GM18873 (cell line): ENCODE results near the gene MMD2.
"Not testable (repeated sequence)": the region's sequence is repeated elsewhere in the genome, so short reads cannot be mapped to it uniquely, and the experiment has no call there.

Experiments
- ATAC-seq: cut with Tn5 transposase; IDR thresholded peaks from one replicate; pipeline ENCODE4 v1.9.1; 2021; ENCODE audit warnings: mild to moderate bottlenecking, moderate library complexity, moderate number of reproducible peaks; ENCODE audit not compliant: unreplicated experiment, low FRiP score

MMD2 gene, protein sequence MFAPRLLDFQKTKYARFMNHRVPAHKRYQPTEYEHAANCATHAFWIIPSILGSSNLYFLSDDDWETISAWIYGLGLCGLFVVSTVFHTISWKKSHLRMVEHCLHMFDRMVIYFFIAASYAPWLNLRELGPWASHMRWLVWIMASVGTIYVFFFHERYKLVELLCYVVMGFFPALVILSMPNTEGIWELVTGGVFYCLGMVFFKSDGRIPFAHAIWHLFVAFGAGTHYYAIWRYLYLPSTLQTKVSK

DNA sequence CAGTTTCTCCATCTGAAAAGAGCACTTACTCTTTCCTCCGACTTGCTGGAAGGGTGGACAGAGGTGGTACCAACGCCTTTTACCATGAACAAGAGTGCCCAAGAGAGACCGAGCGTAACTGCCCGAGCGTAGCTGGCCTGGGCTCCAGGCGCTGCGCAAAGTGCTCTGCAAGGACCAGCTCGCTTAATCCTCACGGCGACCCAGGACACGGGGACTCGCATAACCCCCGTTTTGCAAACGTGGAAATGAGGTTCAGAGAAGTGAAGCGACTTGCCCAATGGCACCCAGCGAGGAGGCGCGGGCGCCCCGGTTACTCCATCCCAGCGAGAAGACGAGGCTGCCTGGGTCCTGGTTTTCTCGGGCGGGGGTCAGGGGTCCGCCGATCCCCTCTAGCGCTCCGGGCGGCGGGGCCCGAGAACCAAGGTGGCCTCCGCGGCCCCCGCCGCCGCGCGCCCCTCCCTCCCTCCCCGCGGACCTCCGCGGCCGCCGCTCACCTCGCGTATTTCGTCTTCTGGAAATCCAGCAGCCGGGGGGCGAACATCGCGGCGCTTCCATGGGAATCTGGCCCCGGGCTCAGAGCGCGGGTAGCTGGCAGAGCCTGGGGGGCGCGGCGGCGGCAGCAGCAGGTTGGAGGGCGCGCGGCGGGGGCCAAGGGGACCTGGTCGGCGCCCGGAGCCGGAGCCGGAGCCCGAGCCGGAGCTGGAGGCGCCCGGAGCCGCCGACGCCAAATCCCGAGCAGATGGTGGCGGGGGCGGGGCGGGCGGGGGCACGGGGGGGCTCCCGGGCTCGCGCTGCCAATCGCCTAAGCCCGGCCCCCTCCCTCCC, at the start of gene MMD2:
MMD2 (minus strand) TSS at position 711 of the 825 bp plus-strand sequence; CDS start at position 541, 170 bp downstream.
- no peak for ATAC-seq

DNA sequence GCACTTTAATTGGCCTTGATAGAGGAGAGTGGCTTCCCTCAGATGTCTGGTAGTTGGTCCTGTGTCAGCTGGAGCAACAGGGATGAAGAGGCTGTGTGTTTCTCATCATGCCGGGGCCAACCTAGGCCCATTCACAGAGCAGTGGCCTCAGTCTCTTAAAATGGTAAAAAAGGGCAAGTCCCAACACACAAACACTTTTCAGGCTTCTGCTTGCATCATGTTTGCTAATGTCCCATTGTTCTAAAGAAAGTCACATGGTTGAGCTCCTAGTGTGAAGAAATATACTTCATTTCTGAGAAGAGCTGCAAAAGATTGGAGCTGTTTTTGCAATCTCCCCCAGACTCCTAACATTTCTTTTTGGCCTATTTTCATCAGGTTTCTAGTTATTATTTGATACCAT, 46.1 kb upstream of the MMD2 start:
- no peak for ATAC-seq

DNA sequence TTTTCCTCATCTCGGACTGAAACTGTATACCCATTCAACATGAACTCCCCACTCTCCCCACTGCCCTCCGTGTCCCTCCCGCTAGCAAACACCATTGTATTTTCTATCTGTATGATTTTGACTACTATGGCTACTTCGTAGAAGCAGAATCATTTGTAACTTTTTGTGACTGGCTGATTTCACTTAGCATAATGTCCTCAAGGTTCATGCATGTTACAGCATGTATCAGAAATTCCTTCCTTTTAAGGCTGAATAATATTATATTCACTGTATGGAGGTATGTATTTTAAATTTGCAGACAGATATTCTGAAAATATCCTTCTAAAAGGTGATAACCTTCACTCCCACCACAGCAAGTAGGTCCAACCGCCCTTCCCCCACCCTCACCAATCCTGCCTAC, 42.9 kb upstream of the MMD2 start:
- no peak for ATAC-seq

DNA sequence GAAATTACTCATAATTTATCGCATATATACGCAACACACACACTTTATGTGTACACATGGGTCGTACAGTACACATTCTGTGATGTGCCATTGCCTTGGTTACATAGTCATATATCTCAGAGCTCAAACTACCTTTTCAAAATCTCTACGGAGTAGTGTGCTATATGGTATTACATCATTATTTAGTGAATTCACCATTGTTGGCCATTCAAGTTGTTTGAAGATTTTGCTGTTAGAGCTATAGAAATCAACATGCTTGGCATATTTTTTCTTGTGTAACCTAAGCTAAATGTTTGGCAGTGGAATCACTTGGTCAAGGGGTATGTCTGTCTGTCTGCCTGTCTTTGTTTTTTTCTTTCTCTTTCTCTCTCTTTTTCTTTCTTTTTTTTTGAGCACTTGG, 42.0 kb upstream of the MMD2 start:
- ATAC-seq = no peak

DNA sequence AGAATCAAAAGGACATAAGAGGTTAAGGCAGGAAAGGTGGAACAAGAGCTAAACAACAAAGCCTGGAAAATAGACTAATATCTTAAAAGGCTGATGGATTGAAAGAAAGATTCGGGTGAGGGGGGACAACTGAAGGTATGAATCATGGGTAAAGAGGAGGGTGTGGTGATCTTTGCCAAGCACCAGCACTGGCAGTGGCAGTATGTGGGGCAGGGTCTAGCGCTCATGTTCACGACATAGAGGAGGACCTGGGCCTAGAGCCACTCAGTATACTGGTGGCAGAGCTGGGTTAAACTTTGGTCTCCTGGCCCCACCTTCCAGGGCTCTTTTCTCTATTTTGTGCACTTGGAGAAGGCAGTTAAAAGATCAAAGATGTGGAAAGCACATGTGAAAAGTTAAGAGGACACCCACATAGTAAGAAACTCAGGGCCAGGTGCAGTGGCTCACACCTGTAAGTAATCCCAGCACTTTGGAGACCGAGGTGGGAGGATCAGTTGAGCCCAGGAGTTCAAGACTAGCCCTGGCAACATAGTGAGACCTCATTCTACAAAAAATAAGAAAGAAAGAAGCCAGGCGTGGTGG, 40.5 kb upstream of the MMD2 start:
- no peak for ATAC-seq

DNA sequence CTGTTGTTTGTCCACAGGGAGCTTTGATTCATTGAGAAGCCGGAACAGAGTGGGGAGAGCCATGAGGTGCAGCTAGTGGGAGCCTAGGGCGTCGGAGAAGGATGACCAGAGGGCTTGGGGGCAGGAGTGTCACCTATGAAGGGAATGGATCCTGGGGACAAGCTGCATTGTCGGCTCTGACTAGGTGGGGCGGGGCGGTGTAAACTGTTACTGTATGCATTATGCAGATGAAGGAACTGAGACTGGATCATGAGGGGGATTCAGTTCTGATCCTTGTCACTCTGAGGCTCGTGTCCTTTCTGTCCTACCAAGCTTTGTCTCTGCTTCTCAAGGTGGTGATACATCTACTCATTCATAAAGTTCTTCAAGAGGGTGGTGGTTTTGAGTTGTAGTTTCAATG, 39.9 kb upstream of the MMD2 start:
- ATAC-seq = no peak

DNA sequence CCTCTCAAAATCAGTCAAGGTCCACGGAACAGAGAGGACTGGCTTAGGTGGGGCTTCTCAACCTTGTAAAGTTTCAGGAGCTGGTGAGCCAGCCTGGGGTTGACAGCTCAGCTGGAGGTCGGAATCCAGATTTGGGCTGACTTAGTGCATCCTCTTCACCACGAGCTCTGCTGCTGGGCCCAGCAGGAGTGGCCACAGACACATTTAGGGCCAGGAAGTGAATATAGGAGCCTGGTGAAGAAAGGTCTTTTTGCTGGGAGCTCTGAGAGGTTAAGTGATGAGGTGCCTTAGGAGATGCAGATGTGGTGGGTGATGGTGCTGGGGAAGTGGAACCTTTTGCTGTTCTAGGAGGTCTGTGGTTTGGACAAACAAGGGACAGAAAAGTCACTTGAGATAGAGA, 39.3 kb upstream of the MMD2 start:
- ATAC-seq = no peak

DNA sequence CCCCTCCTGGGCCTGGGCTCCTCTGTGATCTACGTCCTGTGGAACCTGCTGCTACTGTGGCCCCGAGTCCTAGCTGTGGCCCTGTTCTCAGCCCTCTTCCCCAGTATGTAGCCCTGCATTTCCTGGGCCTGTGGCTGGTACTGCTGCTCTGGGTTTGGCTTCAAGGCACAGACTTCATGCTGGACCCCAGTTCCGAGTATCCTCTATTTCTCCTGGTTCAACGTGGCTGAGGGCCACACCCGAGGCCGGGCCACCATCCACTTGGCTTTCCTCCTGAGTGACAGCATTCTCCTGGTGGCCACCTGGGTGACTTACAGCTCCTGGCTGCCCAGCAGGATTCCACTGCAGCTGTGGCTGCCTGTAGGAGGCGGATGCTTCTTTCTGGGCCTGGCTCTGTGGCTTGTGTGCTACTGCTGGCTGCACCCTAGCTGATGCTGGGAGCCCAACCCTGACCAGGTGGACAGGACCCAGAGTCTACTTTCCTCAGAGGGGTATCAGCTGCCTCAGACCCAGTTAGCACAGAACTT, 37.8 kb upstream of the MMD2 start:
- no peak for ATAC-seq

DNA sequence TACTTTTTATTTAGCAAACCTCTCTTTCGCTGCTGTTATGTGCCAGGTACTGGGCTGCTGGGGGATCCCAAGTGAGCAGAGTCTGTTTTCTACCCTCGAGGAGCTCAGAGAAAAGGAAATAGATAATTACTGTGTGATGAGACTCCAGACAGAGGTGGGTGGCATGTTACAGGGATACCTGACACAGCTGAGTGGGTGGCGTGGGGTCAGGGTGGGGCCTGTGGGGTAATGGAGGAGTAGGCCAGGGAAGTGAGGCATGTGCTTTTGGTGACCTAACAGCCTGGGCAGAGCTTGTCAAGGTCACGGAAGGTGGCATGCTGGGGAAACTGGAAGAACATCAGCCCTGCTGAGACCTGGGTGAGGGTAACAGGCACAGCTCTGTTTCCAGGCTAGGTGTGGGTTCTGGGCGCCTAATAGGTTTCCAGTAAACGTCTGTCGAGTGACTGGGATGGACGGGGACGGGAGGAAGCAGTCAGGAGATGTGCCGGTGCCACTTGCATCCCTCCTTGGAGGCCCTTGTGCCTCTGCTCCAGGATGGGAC, 36.5 kb upstream of the MMD2 start:
- no peak for ATAC-seq

DNA sequence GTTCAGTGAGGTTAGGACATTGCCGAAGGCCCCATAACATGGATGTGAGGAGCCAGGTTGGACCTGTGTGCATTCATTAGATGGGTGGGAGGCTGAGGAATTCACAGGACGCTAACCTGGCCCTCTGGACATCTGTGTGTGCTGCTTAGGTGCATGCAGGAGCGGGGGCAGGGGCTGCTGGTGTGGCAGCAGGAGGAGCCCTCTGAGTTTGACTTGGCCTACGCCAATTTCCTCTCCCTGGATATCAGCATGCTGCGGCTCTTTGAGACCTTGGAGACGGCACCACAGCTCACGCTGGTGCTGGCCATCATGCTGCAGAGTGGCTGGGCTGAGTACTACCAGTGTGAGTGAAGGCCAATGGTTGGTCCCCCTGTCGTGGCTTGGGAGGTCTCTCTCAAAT, 34.5 kb upstream of the MMD2 start:
- ATAC-seq = no peak

DNA sequence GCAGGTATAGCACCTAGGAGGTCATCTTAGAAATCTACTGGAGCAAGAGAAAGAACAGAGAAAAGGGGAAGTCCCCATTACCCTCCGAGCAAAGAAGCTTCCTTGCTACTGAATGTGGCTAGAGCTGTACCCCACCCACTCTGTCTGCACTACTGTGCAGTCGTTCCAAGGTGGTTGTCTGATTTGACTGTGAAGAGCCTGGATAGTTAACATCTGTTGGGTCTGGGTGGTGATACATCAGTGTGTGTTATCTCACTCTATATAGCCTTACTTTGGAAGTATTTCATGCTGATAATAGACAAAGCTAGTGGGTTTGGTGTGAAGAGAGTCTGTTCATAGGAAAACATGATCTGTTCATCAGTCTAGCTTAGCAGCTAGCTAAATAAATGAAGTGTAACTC, 23.8 kb upstream of the MMD2 start:
- ATAC-seq = not testable (repeated sequence)

DNA sequence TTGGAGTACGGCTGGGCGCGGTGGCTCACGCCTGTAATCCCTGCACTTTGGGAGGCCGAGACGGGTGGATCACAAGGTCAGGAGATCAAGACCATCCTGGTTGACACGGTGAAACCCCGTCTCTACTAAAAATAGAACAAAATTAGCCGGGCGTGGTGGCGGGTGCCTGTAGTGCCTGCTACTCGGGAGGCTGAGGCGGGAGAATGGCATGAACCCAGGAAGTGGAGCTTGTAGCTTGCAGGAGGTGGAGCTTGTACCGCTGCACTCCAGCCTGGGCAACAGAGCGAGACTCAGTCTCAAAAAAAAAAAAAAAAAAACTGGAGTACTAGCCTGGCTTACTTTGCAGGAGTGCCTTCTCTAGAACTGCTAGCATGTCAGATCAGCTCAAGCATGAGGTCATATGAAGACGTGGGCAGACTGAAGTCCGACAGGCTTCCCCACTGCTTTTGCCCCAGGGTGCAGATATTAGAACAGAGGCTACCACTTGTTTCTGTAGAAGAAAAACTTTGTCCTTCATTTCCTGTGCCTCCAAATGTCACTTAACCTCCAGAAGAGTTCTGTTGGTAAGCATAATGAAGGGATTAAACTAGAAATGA, 22.4 kb upstream of the MMD2 start:
- not testable (repeated sequence) for ATAC-seq

DNA sequence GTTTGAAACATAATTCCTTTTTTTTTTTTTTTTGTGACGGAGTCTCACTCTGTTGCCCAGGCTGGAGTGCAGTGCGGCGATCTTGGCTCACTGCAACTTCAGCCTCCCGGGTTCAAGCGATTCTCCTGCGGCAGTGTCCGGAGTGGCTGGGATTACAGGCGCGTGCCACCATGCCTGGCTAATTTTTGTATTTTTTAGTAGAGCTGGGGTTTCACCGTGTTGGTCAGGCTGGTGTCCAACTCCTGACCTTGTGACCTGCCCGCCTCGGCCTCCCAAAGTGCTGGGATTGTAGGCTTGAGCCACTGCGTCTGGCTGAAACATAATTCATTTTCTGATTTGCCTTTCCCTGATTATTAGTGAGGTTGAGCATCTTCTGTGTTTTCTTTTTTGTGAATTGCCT, 16.6 kb upstream of the MMD2 start:
- not testable (repeated sequence) for ATAC-seq

DNA sequence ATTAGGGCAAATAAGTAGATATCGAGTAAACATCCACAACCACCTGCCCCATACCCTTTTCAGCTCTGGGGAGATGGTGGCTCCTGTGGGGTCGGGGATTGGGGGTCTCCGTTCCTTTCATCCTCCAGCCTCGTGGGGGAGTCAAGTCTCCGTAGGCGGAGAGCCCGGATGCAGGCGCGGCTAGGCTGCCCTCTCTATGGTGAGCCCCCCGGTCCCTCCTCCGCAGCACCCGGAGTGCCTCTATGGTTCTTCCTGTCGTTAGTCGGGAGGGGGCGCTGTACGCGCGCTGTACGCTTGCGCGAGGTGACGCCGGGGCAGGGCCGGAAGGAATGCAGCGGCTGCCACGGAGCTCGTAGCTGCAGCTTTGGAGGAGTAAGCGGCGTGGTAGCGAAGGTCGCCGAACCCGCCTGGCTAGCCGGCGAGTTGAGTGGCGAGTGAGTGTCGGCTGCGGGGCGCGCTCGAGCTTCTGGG, 14.8 kb upstream of the MMD2 start:
- ATAC-seq = peak; percentile 93

DNA sequence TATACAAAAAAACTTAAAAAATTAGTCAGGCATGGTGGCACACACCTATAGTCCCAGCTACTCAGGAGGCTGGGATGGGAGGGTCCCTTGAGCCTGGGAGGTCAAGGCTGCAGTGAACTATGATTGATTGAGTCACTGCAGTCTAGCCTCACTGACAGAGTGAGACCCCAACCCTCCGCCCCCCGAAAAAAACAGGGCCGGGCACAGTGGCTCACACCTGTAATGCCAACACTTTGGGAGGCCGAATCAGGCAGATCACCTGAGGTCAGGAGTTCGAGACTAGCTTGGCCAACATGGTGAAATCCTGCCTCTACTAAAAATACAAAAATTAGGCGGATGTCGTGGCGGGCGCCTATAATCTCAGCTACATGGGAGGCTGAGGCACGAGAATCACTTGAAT, 13.5 kb upstream of the MMD2 start:
- not testable (repeated sequence) for ATAC-seq

DNA sequence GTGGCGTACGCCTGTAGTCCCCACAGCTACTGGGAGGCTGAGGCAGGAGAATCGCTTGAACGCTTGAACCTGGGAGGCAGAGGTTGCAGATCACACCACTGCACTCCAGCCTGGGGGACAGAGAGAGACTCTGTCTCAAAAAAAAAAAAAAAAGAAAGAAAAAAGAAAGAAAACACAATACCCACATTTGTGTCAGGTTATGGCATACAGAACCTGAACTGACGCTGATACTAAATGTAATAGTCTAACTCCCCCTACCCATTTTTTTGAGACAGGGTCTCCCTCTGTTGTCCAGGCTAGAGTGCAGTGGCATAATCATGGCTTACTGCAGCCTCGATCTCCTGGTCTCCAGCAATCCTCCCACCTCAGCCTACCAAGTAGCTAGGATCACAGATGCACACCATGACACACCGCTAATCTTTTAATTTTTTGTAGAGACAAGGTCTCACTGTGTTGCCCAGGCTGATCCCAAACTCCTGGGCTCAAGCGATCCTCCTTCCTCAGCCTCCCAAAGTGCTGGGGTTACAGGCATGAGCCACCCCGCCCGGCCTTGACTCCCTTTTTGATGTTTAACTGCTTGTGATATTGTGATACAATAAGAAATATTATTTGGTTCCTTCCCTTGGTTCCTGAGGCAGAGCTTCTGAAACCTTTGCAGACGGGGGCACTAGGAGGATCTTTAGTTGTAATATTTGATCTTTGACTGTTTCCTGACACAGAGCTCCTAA, 6.5 kb upstream of the MMD2 start:
- ATAC-seq = no peak

DNA sequence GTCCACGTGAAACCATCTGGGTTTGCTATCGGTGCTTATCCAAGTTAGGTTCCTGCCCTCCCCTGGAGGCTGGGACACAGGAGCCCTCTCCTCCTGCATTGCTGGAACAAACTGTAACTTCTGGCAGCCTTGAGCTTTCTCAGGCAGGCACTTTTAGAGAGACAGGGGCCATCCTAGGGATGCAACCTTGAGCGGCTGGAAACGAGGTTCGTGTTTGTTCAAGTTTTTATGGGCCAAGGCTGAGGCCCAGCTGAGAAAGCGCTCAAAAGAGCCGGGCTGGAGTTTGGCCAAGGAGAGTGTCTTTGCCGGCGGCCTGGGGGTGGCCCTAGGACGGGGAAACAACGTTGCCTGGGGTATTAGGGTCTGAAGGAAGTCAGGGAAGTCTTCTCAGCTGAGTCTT, 5.5 kb upstream of the MMD2 start:
- ATAC-seq = no peak

DNA sequence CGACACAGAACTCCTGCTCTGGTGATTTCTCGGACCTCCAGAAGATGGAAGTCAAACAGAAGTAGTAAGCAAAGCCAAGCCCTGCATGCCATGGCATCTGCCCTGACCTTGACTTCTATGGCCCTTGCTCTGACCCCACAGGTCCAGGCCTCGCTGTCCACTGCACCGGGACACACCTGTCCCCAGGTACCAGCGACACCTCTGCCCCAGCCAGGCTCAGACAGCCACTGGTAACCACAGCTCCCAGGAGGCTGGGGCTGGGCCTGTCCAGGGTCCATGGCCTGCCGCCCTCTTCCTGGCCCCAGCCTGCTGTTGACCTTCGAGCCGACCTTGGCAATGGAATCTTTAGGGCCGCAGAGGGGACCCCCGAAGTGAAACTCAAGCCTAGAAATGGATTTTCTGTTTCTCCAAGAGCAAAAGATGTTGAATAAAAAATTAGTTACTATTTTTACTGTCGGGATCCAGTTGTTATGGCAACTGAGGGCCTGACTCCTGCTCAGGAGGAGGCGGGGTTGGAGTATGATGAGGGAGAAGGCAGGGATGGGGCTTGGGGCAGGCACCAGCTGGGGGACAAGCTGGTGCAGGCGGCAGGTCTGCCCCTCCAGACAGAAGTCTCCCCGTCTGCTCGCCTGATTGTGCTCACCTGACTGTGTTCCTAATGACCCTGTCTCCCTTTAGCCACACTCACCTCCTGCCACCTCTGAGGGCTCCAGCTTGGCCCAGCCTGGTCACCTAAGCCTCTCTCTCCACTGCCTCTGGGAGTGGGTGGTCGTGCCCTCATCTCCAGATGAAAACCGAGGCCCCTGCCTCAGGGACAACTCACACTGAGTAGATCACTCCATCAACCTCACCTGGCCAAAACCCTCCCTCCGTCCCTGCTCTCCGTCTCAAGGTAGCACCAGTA, 4.1 kb upstream of the MMD2 start:
- no peak for ATAC-seq

DNA sequence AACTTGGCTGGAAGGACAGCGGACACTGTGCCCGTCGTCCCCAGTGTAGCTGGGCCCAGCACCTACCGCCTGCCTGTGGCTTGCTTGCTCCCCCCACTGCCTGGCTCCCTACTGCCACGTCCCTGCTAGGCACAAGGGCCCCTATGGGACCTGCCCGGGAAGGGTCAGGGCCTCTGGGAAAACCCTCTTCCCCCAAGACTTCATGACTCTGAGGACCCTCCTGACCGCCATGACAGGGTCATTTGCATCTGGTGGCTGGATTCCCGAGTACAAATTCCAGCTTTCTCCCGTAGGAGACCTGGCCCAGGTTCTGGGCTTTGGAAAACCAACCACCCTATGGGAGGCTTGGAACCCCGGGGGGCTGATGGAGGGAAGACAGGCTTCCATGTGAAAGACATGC, 1.4 kb upstream of the MMD2 start:
- no peak for ATAC-seq
